Fibroblast of pulmonary artery (primary cell): ENCODE measurements around the gene GJA5.

Source experiments
- DNase-seq: peaks from one replicate; pipeline ENCODE4 v3.0.0-alpha.2; 2010; ENCODE audit warnings: low read depth
- H3K4me3 ChIP-seq: replicated peaks from 2 replicates; pipeline ENCODE4 v1.5.1; 2011; ENCODE audit warnings: low read depth, mild to moderate bottlenecking, control low read depth, low read length, moderate library complexity
- CTCF ChIP-seq: IDR thresholded peaks from 2 replicates; pipeline ENCODE4 v1.5.1; 2011; ENCODE audit warnings: mild to moderate bottlenecking, control low read depth, low read length, inconsistent platforms; ENCODE audit errors: missing control alignments

The GJA5 gene

DNA sequence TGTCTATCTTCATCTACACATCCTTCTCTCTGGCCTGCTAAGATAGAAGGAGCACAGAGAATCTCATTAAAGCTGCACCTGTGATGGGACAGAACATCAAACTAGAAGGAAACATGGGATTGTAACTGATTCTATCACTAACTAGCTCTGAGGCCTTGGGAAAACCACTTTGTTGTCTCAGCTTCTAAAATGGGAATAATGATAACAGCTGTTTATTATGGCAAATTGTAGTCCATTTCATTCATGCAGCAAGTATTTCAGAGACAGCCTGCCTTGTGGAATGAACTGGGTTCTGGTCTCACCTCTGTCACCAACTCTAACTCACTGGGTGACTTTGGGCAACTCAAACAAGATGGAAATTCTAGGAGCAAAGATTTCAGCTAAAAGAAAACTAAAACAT is 12.4 kb downstream of the GJA5 start:
- H3K4me3 ChIP-seq, result no peak overlapping the region
- TF ChIP-seq CTCF, result no peak

GRCh38 chr1:147745271-147745670 is 15.1 kb downstream of the GJA5 start:
- H3K4me3 ChIP-seq, result no peak overlapping the region
- DNase-seq, result no peak
- no peak for TF ChIP-seq CTCF

More for the DNA sequence above, 12.4 kb downstream of the GJA5 start:
- no peak for DNase-seq

DNA sequence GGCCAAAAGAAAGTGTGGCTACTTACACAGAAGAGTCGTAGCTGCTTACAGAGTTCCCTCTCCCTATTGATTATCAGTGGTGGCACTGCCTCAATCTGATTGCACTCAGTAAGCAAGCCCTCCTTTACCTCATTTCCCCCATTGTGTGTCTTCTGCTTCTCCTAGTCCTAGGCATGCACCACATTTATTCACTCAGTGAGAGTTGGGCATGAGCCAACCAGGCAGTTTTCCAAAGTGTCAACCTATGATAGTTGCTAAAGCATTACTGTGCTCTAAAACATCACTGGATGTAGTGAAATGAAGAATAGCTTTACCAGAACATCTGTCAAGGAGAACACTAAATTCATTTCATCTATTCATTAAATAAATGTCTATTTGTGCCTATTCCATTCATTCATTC is 19.3 kb downstream of the GJA5 start:
- peak; percentile 39 for DNase-seq
- no peak for TF ChIP-seq CTCF
- no peak overlapping the region for H3K4me3 ChIP-seq

DNA sequence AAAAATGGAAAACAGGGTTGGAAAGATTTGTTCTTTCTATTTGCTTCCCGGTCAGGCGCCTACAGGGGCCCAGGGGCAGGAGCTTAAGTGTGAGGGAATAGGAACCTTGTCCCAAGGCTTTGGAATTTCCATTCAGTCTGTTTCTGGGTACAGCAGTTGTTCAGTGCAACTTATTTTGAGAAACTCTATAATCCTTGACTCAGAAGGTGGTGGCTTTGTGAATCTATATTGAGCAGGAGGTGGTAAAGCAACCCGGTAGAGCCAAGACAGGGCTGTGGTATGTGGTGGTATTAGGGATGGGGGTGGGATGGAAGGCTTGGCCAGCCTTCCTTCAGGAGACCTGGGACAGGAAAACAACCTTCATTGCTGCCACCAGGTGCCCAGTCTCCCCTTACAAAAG is 20.0 kb downstream of the GJA5 start:
- no peak for DNase-seq
- no peak for TF ChIP-seq CTCF
- no peak overlapping the region for H3K4me3 ChIP-seq

GRCh38 chr1:147738739-147739476 is 21.5 kb downstream of the GJA5 start:
- DNase-seq, result no peak
- H3K4me3 ChIP-seq, result no peak overlapping the region
- TF ChIP-seq CTCF, result no peak

- TF ChIP-seq CTCF, result no peak
- no peak overlapping the region for H3K4me3 ChIP-seq
- no peak for DNase-seq
Measured at GRCh38 chr1:147738129-147738528, 22.3 kb downstream of the GJA5 start.

GRCh38 chr1:147736883-147737282 is 23.5 kb downstream of the GJA5 start:
- DNase-seq, result no peak
- no peak overlapping the region for H3K4me3 ChIP-seq
- no peak for TF ChIP-seq CTCF
